ENCODE measurements around the gene CRB2.

The CRB2 gene

DNA sequence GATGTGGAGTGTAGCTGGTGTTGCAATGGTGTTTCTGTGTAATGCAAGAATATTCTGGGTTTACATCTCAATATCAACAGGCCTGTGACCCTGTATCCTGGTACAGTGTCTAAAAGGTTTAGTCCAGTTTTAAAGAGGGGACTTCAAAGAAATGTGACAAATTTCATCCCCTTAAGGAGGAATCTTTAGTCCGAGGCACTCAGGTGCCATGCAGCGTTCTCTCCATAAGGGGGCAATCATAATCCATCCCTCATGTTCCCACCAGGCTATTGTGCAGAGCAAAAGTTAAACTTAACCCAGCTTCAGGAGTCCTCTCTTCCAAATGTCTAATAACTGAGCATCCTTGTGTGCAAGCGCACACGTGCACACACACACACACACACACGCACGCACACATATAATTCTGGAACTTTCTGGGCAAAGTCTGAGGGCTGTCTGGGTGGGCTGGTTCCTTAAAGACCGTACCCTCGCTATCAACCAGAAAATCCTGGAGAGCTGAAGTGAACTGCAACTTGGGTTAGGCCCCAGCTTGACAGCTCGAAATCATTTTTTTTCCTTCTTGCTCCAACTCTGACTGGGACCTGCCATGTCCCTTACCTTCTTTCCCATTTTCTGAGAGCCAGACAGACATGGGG lies 46.0 kb downstream of the CRB2 start:
- Mint-ChIP-seq H3K4me1 (ENCODE audit: low read depth) (no peaks in the 10 kb centered on the region), H3K27me3 (ENCODE audit: low read depth) (no peaks in the 10 kb centered on the region), H3K27ac (no peak overlapping the region), H3K9me3 (no peaks in the 10 kb centered on the region), H3K36me3 (ENCODE audit: low read depth) (no peaks in the 10 kb centered on the region), H3K4me3 (no peak overlapping the region)

DNA sequence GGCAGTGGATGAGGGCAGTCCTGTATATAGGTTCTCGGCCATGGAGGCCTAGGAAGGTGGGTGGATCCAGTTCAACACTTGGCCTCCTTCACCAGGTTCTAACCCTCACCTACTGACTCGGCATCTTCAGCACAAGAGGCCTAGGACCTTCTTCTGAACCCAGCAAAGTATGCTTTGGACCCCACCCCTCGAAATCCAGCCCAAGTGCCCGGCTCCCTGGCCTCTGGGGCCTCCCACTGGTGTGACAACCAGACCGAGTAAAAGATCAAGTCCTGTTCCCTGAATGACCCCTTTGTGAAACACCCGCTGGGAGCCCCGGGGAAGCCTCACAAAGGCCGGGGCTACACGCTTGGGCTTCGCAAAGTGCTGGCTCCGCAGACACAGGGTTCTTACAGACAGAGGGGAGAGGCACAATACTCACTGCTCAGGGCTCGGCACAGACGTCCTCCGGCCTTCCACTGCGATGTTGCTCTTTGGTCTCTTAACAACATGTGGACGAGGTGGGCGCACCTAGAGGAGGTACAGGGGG lies 47.0 kb downstream of the CRB2 start:
- Mint-ChIP-seq H3K9me3 (no peaks in the 10 kb centered on the region), H3K36me3 (ENCODE audit: low read depth) (no peaks in the 10 kb centered on the region), H3K4me3 (no peak overlapping the region), H3K4me1 (ENCODE audit: low read depth) (no peaks in the 10 kb centered on the region), H3K27ac (no peak overlapping the region), H3K27me3 (ENCODE audit: low read depth) (no peaks in the 10 kb centered on the region)

DNA sequence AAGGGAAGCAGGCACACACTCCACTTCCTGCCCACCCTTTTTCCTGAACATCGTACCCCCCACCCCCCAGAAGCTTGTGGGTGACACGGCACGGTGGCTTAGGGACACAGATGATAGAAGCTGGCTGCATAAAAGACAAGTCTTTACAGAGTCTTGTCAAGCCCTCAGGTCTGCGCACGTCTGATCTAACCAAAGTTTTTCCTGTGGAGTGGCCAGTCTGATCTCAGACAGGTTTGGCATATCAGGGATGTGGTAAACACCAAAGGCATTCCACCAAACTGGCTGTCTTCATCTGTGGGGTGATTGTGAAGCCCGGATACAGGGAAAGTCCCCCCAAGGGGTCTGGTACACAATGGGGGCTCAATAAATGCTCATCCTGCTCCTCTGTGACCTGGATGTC lies 50.0 kb downstream of the CRB2 start:
- H3K4me3 Mint-ChIP-seq: no peak overlapping the region
- no peaks in the 10 kb centered on the region for H3K4me1 Mint-ChIP-seq (ENCODE audit: low read depth)
- H3K36me3 Mint-ChIP-seq (ENCODE audit: low read depth): no peaks in the 10 kb centered on the region
- no peaks in the 10 kb centered on the region for H3K27me3 Mint-ChIP-seq (ENCODE audit: low read depth)
- H3K9me3 Mint-ChIP-seq: no peaks in the 10 kb centered on the region
- H3K27ac Mint-ChIP-seq: no peak overlapping the region

DNA sequence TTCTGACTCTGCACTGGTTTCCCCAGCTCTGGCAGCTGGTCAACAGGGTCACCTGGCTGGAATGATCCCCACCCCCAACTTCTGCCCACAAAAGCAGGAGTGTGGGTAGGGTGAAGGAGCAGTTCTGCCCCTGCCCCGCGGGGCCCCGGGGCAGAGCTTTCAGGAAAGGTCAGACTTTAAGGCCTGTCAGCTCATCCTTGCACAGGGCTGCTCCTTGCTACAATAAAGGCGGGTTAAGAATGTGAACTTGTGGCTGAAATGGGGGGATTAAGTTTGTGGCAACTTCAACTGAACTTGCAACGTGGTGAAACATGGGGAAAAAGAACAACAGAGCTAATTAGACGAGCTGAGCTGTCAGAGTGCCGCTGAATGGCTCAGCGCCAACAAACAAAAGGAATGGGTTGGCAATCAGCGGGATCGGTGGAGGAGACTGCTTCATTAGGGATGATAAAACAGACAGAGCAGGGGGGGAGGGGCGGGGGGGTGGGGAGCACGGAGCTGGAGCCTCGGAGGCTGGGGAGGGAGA lies 50.8 kb downstream of the CRB2 start:
- H3K4me3 Mint-ChIP-seq: no peak overlapping the region
- H3K36me3 Mint-ChIP-seq (ENCODE audit: low read depth): no peaks in the 10 kb centered on the region
- no peak overlapping the region for H3K27ac Mint-ChIP-seq
- no peaks in the 10 kb centered on the region for H3K4me1 Mint-ChIP-seq (ENCODE audit: low read depth)
- no peaks in the 10 kb centered on the region for H3K27me3 Mint-ChIP-seq (ENCODE audit: low read depth)
- no peaks in the 10 kb centered on the region for H3K9me3 Mint-ChIP-seq

DNA sequence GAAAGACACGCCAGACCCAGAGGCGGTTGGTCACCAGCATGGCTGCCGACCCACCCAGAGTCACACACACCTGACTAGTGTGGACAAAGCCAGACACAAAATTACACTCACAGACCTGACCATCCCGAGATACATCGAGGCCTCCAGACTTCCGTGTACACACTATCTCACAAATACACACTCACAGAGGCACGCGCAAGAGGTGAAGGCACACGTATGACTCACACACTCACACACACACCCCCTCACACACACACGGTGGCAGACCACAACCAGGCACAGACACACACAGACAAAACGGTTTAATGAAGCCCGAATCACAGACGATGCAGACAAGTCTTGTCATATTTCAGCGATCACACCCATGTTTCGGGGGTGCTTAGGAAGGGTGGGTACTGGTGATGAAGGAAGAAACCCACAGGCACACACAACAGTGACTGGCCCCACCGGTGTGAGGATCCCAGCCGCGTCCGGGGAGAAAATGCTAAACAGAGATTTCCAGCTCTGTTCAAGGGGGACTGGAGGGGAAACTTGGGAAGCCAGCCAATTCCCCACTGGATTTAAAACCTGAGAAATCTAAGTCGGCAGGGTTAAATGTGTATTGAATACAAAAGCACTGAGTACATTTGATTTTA lies 51.3 kb downstream of the CRB2 start:
- Mint-ChIP-seq H3K27ac (no peak overlapping the region), H3K4me1 (ENCODE audit: low read depth) (no peaks in the 10 kb centered on the region), H3K9me3 (no peaks in the 10 kb centered on the region), H3K4me3 (no peak overlapping the region), H3K36me3 (ENCODE audit: low read depth) (no peaks in the 10 kb centered on the region), H3K27me3 (ENCODE audit: low read depth) (no peaks in the 10 kb centered on the region)

DNA sequence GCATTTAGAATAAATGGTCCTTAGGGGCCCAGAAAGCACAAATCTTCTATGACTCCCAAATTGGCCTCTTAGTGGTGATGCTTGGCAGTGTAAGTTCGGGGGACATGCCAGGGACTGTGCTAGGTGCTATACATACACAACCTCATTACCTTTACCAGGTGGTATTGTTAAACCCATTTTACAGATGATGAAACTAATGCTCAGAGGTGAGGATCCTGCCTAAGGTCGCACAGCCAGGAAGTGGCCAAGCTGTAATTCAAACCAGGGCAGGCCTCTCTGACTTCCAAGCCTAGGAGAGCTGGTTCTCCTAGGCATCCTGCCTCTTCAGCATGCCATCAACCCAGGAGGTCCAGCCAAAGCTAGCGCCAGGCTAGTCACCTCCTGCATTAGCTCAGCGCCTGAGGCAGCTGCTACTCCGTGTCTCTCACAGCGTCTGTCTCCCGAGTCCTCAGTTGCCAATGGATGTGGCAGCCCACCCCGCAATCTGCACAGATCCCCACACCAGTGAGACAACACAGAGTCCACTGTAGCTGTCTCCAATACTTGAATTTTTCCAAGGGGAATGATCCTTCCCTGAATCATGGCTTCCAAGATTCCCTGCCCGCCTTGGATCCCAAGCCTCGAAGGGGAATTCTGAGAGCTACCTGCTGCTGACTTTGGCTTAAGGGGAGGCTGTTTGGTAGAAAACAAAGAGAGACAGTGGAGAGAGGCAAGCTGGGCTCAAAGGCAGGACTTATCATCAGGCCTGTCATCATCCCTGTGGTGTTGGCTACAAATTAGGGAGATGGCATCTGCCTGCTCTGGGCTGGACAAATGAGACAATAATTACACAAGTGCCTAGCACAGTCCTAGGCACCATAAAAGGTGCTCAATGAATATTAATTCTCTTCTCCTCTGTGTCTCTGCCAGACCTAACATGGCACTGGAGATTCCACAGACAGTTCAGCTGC lies 52.6 kb downstream of the CRB2 start:
- Mint-ChIP-seq H3K4me1 (ENCODE audit: low read depth) (no peaks in the 10 kb centered on the region), H3K9me3 (no peaks in the 10 kb centered on the region), H3K36me3 (ENCODE audit: low read depth) (no peaks in the 10 kb centered on the region), H3K4me3 (no peak overlapping the region), H3K27me3 (ENCODE audit: low read depth) (no peaks in the 10 kb centered on the region), H3K27ac (no peak overlapping the region)

DNA sequence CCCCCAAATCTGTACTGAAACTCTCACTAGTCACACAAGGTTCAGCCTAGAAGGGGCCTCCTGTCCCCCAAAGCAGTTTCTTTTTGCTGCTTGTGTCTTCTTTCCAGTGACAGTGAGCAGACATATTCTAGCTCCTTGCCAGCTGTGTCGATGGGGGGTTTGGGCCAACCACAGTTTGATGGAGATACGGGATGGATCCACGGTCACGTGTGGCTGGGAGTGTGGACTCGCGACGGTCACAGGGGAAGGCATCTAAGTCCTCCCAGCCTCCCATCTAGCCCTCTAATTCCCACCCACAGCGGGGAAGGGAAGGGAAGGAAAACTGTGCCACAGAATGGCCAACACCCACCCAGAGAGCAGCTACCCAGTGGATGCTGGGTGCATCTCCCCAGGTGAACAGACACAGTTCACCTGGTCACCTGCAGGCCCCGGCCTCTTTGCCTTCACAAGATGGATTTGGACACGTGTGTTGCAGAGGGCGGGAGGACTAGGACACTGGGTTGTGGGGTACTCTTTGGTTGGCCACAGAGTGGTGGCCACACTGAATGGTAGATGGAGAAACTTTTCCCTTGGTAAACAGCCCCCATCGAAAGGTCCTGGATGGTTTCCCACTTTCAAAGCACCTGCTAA lies 54.4 kb downstream of the CRB2 start:
- no peaks in the 10 kb centered on the region for H3K4me1 Mint-ChIP-seq (ENCODE audit: low read depth)
- H3K9me3 Mint-ChIP-seq: no peaks in the 10 kb centered on the region
- no peaks in the 10 kb centered on the region for H3K36me3 Mint-ChIP-seq (ENCODE audit: low read depth)
- no peak overlapping the region for H3K27ac Mint-ChIP-seq
- no peaks in the 10 kb centered on the region for H3K27me3 Mint-ChIP-seq (ENCODE audit: low read depth)
- no peak overlapping the region for H3K4me3 Mint-ChIP-seq

DNA sequence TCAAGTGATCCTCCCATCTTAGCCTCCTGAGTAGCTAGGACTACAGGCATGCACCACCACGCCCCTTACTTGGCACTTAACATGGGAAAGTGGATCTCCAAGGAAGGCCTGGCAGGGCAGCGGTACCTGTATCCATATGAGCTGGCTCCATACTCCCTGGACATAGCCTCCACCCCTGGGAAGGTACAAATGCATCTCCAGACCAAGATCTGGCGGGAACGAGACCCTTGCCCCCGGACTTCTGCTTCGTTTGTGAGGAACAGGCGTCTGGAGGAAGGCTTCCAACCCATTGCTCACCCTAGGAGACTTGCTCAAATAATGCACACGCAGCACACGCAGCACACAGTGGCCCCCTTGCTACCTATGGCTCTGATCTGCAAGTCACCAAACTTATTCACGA lies 55.2 kb downstream of the CRB2 start:
- H3K4me1 Mint-ChIP-seq (ENCODE audit: low read depth): no peaks in the 10 kb centered on the region

DNA sequence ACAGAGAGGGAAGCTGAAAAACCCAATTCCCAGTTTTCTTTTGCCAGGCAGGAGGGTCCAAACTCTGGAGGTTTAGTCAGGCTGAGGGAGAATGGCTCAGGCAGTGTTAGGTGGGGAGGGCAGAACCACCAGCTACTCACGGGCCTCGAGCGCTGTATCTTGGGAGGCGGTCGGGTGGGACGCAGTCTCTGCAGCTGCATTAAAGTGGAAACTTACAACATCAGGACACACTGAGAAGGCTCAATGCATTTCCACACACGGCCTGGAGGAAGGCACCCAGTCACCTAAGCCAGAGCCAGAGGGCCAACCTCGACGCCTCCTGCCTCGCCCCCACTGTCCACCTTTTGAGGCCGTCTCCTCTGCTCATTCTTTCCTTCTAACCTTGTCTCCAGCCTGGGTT lies 55.6 kb downstream of the CRB2 start:
- Mint-ChIP-seq H3K4me1 (ENCODE audit: low read depth) (no peaks in the 10 kb centered on the region), H3K27ac (no peak overlapping the region), H3K36me3 (ENCODE audit: low read depth) (no peaks in the 10 kb centered on the region), H3K4me3 (no peak overlapping the region), H3K9me3 (no peaks in the 10 kb centered on the region), H3K27me3 (ENCODE audit: low read depth) (no peaks in the 10 kb centered on the region)

More for the DNA sequence above, 55.2 kb downstream of the CRB2 start:
- no peaks in the 10 kb centered on the region for H3K36me3 Mint-ChIP-seq (ENCODE audit: low read depth)
- no peak overlapping the region for H3K4me3 Mint-ChIP-seq
- H3K9me3 Mint-ChIP-seq: no peaks in the 10 kb centered on the region
- H3K27me3 Mint-ChIP-seq (ENCODE audit: low read depth): no peaks in the 10 kb centered on the region
- H3K27ac Mint-ChIP-seq: no peak overlapping the region

DNA sequence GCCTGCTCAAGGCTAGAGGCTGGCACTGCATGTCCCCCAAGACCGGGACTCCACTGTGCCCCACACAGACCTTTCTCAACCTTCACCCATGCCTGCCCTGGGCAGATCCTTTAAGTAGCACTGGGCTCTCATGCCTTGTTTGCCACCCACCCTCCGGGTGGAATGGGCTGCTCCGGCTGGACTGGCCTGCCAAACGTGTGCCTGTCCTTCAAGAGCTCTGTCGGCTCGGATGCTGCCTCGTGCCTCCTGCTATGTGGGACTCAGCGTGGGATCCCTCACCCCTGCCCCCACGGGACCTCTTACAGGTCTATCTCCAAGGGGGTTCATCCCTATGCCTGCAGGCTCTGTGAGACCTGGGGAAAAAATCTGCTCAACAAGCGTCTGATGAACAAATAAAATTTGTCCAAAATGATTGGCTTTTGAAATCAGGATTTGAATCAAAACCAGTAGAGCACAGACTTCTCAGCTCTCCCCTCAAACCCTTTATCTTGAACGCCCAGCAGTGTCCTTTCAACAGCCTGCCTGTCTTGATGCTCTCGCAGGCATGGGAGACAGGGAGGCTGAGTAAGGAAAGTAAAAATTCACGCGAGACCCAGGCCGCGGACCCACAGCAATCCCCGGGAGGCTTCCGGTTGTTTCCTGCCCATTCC lies 56.3 kb downstream of the CRB2 start:
- no peaks in the 10 kb centered on the region for H3K9me3 Mint-ChIP-seq
- H3K27ac Mint-ChIP-seq: no peak overlapping the region
- no peaks in the 10 kb centered on the region for H3K4me1 Mint-ChIP-seq (ENCODE audit: low read depth)
- no peak overlapping the region for H3K4me3 Mint-ChIP-seq
- no peaks in the 10 kb centered on the region for H3K27me3 Mint-ChIP-seq (ENCODE audit: low read depth)
- H3K36me3 Mint-ChIP-seq (ENCODE audit: low read depth): no peaks in the 10 kb centered on the region

DNA sequence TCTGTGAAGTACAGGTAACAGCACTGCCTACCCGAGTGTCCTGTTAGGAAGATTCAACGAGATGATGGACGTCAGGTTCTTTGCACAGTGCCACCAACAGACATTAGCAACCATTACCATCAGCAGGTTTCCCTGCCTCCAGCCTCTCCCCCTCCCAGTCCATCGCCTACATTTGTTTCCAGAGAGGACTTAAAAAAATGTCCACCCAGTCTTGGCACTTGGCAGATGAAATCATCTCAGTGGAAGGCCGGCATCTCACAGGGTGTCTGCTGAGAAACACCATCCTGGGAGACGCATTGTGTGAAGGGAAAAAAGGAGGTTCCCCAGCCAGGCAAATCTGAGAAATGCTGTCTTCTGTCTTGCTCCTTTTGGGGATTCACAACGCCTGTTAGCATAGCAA lies 58.2 kb downstream of the CRB2 start:
- Mint-ChIP-seq H3K4me3 (no peak overlapping the region), H3K36me3 (ENCODE audit: low read depth) (no peaks in the 10 kb centered on the region), H3K9me3 (no peaks in the 10 kb centered on the region), H3K27ac (no peak overlapping the region), H3K27me3 (ENCODE audit: low read depth) (no peaks in the 10 kb centered on the region), H3K4me1 (ENCODE audit: low read depth) (no peaks in the 10 kb centered on the region)

DNA sequence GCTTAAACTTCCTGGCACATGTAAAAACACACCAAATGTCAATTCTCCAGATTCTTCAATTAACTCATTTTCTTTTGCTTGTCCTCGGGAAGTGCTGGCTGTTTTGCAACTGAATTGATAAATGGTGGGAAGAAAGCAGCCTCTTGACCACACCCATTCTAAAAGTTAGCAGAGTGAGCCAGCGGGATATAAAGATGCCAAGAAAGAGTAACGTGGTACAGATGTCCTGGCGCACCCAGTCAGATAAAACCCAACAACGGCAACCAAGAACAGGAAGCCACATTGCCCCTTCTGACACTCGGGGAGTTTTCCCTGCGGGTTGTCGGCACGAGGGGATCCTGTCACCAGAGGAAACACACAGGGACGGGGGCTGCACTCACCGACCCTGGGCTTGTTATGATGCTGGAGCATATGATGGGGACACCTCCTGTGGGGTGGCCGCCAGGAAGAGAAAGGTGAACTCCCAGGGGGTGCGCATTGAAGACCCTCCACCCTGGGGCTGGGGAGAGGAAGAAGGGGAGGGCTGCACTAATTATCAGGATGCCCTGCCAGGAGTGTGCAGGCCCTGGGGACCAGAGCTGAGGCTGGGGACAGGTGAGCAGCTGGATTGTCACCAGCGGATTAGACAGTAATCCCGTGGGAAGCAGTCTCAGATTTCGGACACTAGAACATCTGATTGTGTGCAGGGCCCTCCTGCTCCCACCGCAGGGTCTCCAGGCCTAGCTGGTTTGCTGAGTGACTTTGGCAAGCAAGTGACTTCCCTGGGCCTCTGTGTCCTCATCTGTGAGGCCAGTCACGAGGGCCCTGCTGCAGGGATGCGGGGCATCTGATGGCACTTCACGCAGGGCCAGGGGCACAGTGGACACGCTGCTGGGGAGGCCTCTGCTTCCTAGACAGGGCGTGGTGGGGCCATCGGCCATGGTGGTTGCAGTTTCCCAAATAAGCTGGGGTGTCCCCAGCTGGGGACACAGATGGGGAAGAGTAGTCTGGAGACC lies 59.2 kb downstream of the CRB2 start:
- Mint-ChIP-seq H3K36me3 (ENCODE audit: low read depth) (no peaks in the 10 kb centered on the region), H3K9me3 (no peaks in the 10 kb centered on the region), H3K4me3 (no peak overlapping the region), H3K27ac (no peak overlapping the region), H3K27me3 (ENCODE audit: low read depth) (no peaks in the 10 kb centered on the region), H3K4me1 (ENCODE audit: low read depth) (no peaks in the 10 kb centered on the region)

DNA sequence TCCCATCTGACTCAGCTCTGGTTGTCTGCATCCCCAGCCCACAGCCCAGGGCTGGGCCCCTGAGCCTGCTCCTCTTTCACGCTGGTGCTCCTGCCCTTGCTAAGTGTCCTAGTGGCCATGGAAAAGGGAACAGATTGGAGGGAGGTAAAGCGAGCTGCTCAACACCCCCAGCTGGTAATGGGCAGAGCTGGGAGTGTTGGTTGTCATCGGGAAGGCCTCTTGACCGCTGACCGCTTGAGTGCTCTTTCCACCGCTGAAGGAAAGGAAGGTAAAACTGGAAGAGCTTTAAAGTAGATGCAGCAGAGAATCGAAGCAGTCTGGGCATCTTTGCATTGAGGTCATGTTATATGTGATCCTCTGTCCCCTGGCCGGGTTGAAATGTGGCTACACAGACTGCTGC lies 60.2 kb downstream of the CRB2 start:
- H3K27me3 Mint-ChIP-seq (ENCODE audit: low read depth): no peaks in the 10 kb centered on the region

More for the DNA sequence above, 60.2 kb downstream of the CRB2 start:
- no peaks in the 10 kb centered on the region for H3K4me1 Mint-ChIP-seq (ENCODE audit: low read depth)
- no peaks in the 10 kb centered on the region for H3K9me3 Mint-ChIP-seq
- no peak overlapping the region for H3K27ac Mint-ChIP-seq
- H3K4me3 Mint-ChIP-seq: no peak overlapping the region
- H3K36me3 Mint-ChIP-seq (ENCODE audit: low read depth): no peaks in the 10 kb centered on the region
